K562 (cell line): ENCODE results near the gene CABP2.

Experiments used
- ELF4 ChIP-seq: fragments of 450-650 bp; formaldehyde crosslinking; IDR thresholded peaks from 2 replicates; pipeline ENCODE4 v1.4.0; 2022; ENCODE audit warnings: missing genetic modification characterization
- KDM1A ChIP-seq, 2 experiments: fragments of 450-650 bp; IDR thresholded peaks; 2 replicates each; pipeline ENCODE4 v1.6.1; 2016; ENCODE audit warnings: mild to moderate bottlenecking in 2 of 2
- NR2C2 ChIP-seq, 2 experiments: fragments of 200-800 bp in 1 of 2; sonication (Bioruptor generic) in 1 of 2; sonication (generic) in 1 of 2; formaldehyde crosslinking in 1 of 2; IDR thresholded peaks; 2 replicates each; pipeline versions ENCODE4 v1.6.1 to v1.8.0; 2016 to 2022; ENCODE audit warnings: mild to moderate bottlenecking in 1 of 2, missing compliant biosample characterization in 1 of 2, missing genetic modification characterization in 1 of 2, missing genetic modification reagents in 1 of 2
- NR3C1 ChIP-seq: sonication (generic); formaldehyde crosslinking; IDR thresholded peaks from 2 replicates; pipeline ENCODE4 v1.8.1; 2022; ENCODE audit warnings: missing genetic modification reagents
- POLR2A ChIP-seq: fragments of 450-650 bp; conservative IDR thresholded peaks from 2 replicates; pipeline ENCODE4 v1.6.1; 2016
- POLR2AphosphoS5 ChIP-seq: IDR thresholded peaks from 2 replicates; pipeline ENCODE4 v1.6.1; 2011; ENCODE audit warnings: mild to moderate bottlenecking, low read depth, low read length, moderate library complexity; ENCODE audit not compliant: control insufficient read depth, insufficient read depth
- POLR3A ChIP-seq: IDR thresholded peaks from 2 replicates; pipeline ENCODE4 v1.6.1; 2011; ENCODE audit warnings: borderline replicate concordance, mild to moderate bottlenecking, moderate library complexity; ENCODE audit not compliant: insufficient read length, insufficient read depth; ENCODE audit errors: extremely low read depth
- SRSF9 ChIP-seq: fragments of 200-400 bp; formaldehyde crosslinking; IDR thresholded peaks from 2 replicates; pipeline ENCODE4 v1.6.1; 2017; ENCODE audit warnings: low read depth, low read length, borderline replicate concordance
- ZFX ChIP-seq: sonication (generic); formaldehyde crosslinking; IDR thresholded peaks from 2 replicates; pipeline ENCODE4 v1.8.0; 2022; ENCODE audit warnings: mild to moderate bottlenecking, missing genetic modification reagents, moderate library complexity
- ZKSCAN1 ChIP-seq: fragments of 150-350 bp; IDR thresholded peaks from 2 replicates; pipeline ENCODE4 v1.6.1; 2016; ENCODE audit warnings: low read depth, low read length
- ZNF518B ChIP-seq: fragments of 250-450 bp; sonication (Bioruptor Pico); IDR thresholded peaks from 2 replicates; pipeline ENCODE4 v1.5.0; 2021; ENCODE audit warnings: mild to moderate bottlenecking, moderate library complexity
- ZNF785 ChIP-seq: fragments of 250-450 bp; sonication (Bioruptor Pico); IDR thresholded peaks from 2 replicates; pipeline ENCODE4 v1.4.0; 2020; ENCODE audit warnings: mild to moderate bottlenecking

- TF ChIP-seq ZFX: no peak
- no peak for TF ChIP-seq KDM1A (IDR thresholded peaks at IDR 0.05)
- no peak for TF ChIP-seq ZNF518B (CRISPR knock-in tag)
- TF ChIP-seq NR3C1 (CRISPR knock-in tag): no peak
- TF ChIP-seq POLR2A: no peak
- no peak for TF ChIP-seq SRSF9
- no peak for TF ChIP-seq NR2C2 (CRISPR knock-in tag; IDR thresholded peaks at IDR 0.05)
- no peak for TF ChIP-seq NR2C2 (tag; IDR thresholded peaks at IDR 0.05)
- TF ChIP-seq POLR3A: no peak
- TF ChIP-seq POLR2AphosphoS5: no peak
- no peak for TF ChIP-seq ZKSCAN1
- no peak for TF ChIP-seq ZNF785 (CRISPR knock-in tag)
- no peak for TF ChIP-seq ELF4 (CRISPR knock-in tag)
Observed at GRCh38 chr11:67514116-67514515, 9.1 kb downstream of the CABP2 start.
